H9 (cell line): ENCODE measurements around the gene PELO. TPM values are rescaled to one million over a fixed set of nuclear protein-coding genes. Genes with fewer than 3 reads are reported as not detected.

ENCODE experiments used
- DNase-seq: peaks from one replicate; pipeline ENCODE4 v3.0.0-alpha.2; 2017
- H2AFZ ChIP-seq: one replicate; pipeline ENCODE4 v1.6.1; 2013; ENCODE audit warnings: mild to moderate bottlenecking, low read length, control low read depth, moderate library complexity
- H2AK5ac ChIP-seq: 2 replicates; pipeline ENCODE4 v1.6.1; 2013; ENCODE audit warnings: low read length, control low read depth, mixed read lengths; ENCODE audit not compliant: insufficient read length
- H2BK120ac ChIP-seq: one replicate; pipeline ENCODE4 v1.6.1; 2013; ENCODE audit warnings: low read depth, mild to moderate bottlenecking, low read length, control low read depth, inconsistent platforms; ENCODE audit not compliant: poor library complexity, severe bottlenecking
- H2BK12ac ChIP-seq: 2 replicates; pipeline ENCODE4 v1.6.1; 2013; ENCODE audit warnings: low read length, control low read depth, mixed read lengths, low read depth; ENCODE audit not compliant: insufficient read length
- H2BK15ac ChIP-seq: 2 replicates; pipeline ENCODE4 v1.6.1; 2013; ENCODE audit warnings: low read depth, low read length, control low read depth
- H2BK20ac ChIP-seq: one replicate; pipeline ENCODE4 v1.6.1; 2013; ENCODE audit warnings: low read depth, mild to moderate bottlenecking, low read length, control low read depth, inconsistent platforms; ENCODE audit not compliant: poor library complexity, severe bottlenecking
- H2BK5ac ChIP-seq: 2 replicates; pipeline ENCODE4 v1.6.1; 2013; ENCODE audit warnings: low read length, control low read depth, mixed read lengths; ENCODE audit not compliant: insufficient read length
- H3K14ac ChIP-seq: 2 replicates; pipeline ENCODE4 v1.6.1; 2013; ENCODE audit warnings: low read length, control low read depth; ENCODE audit not compliant: insufficient read depth
- H3K18ac ChIP-seq: 2 replicates; pipeline ENCODE4 v1.6.1; 2013; ENCODE audit warnings: low read depth, mild to moderate bottlenecking, mixed read lengths, low read length, control low read depth; ENCODE audit not compliant: insufficient read length
- H3K23ac ChIP-seq: 2 replicates; pipeline ENCODE4 v1.6.1; 2013; ENCODE audit warnings: low read length, control low read depth, mixed read lengths, low read depth; ENCODE audit not compliant: insufficient read length
- H3K23me2 ChIP-seq: 2 replicates; pipeline ENCODE4 v1.6.1; 2013; ENCODE audit warnings: low read depth, mild to moderate bottlenecking, mixed read lengths, low read length, control low read depth; ENCODE audit not compliant: insufficient read length, poor library complexity, severe bottlenecking
- H3K27ac ChIP-seq: 2 replicates; pipeline ENCODE4 v1.5.1; 2013; ENCODE audit warnings: low read length, control low read depth, mixed read lengths, low read depth; ENCODE audit not compliant: insufficient read length
- H3K27me3 ChIP-seq: 2 replicates; pipeline ENCODE4 v1.6.1; 2013; ENCODE audit warnings: low read length, control low read depth, inconsistent platforms; ENCODE audit not compliant: insufficient read depth
- H3K4ac ChIP-seq: 2 replicates; pipeline ENCODE4 v1.6.1; 2013; ENCODE audit warnings: low read depth, mild to moderate bottlenecking, control low read depth, inconsistent platforms, low read length, moderate library complexity
- H3K4me1 ChIP-seq: 2 replicates; pipeline ENCODE4 v1.6.1; 2013; ENCODE audit warnings: low read length, control low read depth, inconsistent platforms; ENCODE audit not compliant: insufficient read depth
- H3K4me2 ChIP-seq: 2 replicates; pipeline ENCODE4 v1.6.1; 2013; ENCODE audit warnings: low read length, control low read depth, mixed read lengths; ENCODE audit not compliant: insufficient read length, insufficient read depth
- H3K56ac ChIP-seq: 2 replicates; pipeline ENCODE4 v1.6.1; 2013; ENCODE audit warnings: low read depth, mild to moderate bottlenecking, mixed read lengths, low read length, control low read depth; ENCODE audit not compliant: insufficient read length
- H3K79me1 ChIP-seq: 2 replicates; pipeline ENCODE4 v1.6.1; 2013; ENCODE audit warnings: low read depth, mild to moderate bottlenecking, moderate library complexity, low read length, control low read depth, inconsistent platforms; ENCODE audit not compliant: insufficient read depth, poor library complexity, severe bottlenecking
- H3K79me2 ChIP-seq: 2 replicates; pipeline ENCODE4 v1.6.1; 2013; ENCODE audit warnings: low read length, control low read depth, inconsistent platforms; ENCODE audit not compliant: insufficient read depth
- H3K9ac ChIP-seq: 2 replicates; pipeline ENCODE4 v1.6.1; 2013; ENCODE audit warnings: low read length, control low read depth, mixed read lengths; ENCODE audit not compliant: insufficient read length; ENCODE audit errors: extremely low read depth
- H3K9me3 ChIP-seq: one replicate; pipeline ENCODE4 v1.6.1; 2013; ENCODE audit warnings: low read depth, low read length, inconsistent platforms; ENCODE audit not compliant: control insufficient read depth
- H3T11ph ChIP-seq: one replicate; pipeline ENCODE4 v1.6.1; 2013; ENCODE audit warnings: mild to moderate bottlenecking, low read length, control low read depth, inconsistent platforms
- H4K20me1 ChIP-seq: one replicate; pipeline ENCODE4 v1.6.1; 2013; ENCODE audit not compliant: control insufficient read depth, insufficient read length, insufficient read depth
- H4K5ac ChIP-seq: 2 replicates; pipeline ENCODE4 v1.6.1; 2013; ENCODE audit warnings: low read depth, mild to moderate bottlenecking, mixed read lengths, low read length, control low read depth; ENCODE audit not compliant: insufficient read length
- H4K8ac ChIP-seq: replicated peaks from 2 replicates; pipeline ENCODE4 v1.6.1; 2013; ENCODE audit warnings: low read length, control low read depth, mixed read lengths, low read depth; ENCODE audit not compliant: insufficient read length
- H4K91ac ChIP-seq: 2 replicates; pipeline ENCODE4 v1.6.1; 2013; ENCODE audit warnings: low read depth, mild to moderate bottlenecking, moderate library complexity, mixed read lengths, low read length, control low read depth; ENCODE audit not compliant: insufficient read length
- H3K27ac Mint-ChIP-seq, 3 experiments: 2 replicates in 2 of 3; 3 replicates in 1 of 3; pipeline ENCODE4 v1.8.0; 2020 to 2021; ENCODE audit warnings: mixed read lengths in 3 of 3, mild to moderate bottlenecking in 1 of 3, moderate library complexity in 1 of 3
- H3K27me3 Mint-ChIP-seq: 2 replicates; pipeline ENCODE4 v1.8.0; 2021; ENCODE audit warnings: low read depth, mild to moderate bottlenecking, moderate library complexity, mixed read lengths
- H3K36me3 Mint-ChIP-seq, 3 experiments: 2 replicates in 2 of 3; 3 replicates in 1 of 3; pipeline ENCODE4 v1.8.0; 2020 to 2021; ENCODE audit warnings: low read depth in 3 of 3, mixed read lengths in 3 of 3; ENCODE audit not compliant: insufficient read depth in 1 of 3
- H3K4me1 Mint-ChIP-seq, 2 experiments: 2 replicates each; pipeline ENCODE4 v1.8.0; 2020; ENCODE audit warnings: mixed read lengths in 2 of 2
- H3K4me3 Mint-ChIP-seq, 2 experiments: 2 replicates in 1 of 2; 3 replicates in 1 of 2; pipeline ENCODE4 v1.8.0; 2020 to 2021; ENCODE audit warnings: mild to moderate bottlenecking in 2 of 2, mixed read lengths in 2 of 2, moderate library complexity in 1 of 2
- H3K9me3 Mint-ChIP-seq, 2 experiments: 2 replicates in 1 of 2; 3 replicates in 1 of 2; pipeline ENCODE4 v1.8.0; 2020; ENCODE audit warnings: mild to moderate bottlenecking in 2 of 2, mixed read lengths in 2 of 2, moderate library complexity in 1 of 2
- CTCF ChIP-seq: fragments of 200-600 bp; sonication (generic); conservative IDR thresholded peaks from 3 replicates; pipeline ENCODE4 v1.8.0; 2021; ENCODE audit warnings: antibody characterized with exemption, mild to moderate bottlenecking
- WGBS: extraction: QIAGEN DNeasy Blood & Tissue Kit; methylation state at CpG from one replicate; pipeline ENCODE4 v1.1.7; 2013; ENCODE audit warnings: missing lambda C conversion rate, low lambda C conversion rate, mixed read lengths; ENCODE audit not compliant: insufficient read length; ENCODE audit errors: extremely low coverage; 5-methylcytosine and 5-hydroxymethylcytosine counted together
- total RNA-seq: library from RNA; stranded (reverse); gene quantifications from 2 replicates; pipeline ENCODE4 v1.2.1, GENCODE V29; 2021

PELO gene
- total RNA-seq, 1 experiment from 2014 or later = 20.3 TPM

- Histone ChIP-seq H3K9me3 (no peaks in the 10 kb centered on the region), H3K14ac (no peak overlapping the region), H4K91ac (no peak overlapping the region), H3T11ph (no peak overlapping the region), H3K27me3 (no peaks in the 10 kb centered on the region), H2AK5ac (no peak overlapping the region), H2AFZ (no peak overlapping the region), H3K79me2 (no peaks in the 10 kb centered on the region), H3K23ac (no peak overlapping the region), H2BK120ac (no peak overlapping the region), H3K56ac (no peak overlapping the region), H4K5ac (no peak overlapping the region), H2BK12ac (no peak overlapping the region), H3K9ac (no peak overlapping the region), H2BK20ac (no peak overlapping the region), H2BK5ac (no peak overlapping the region), H4K8ac (no peak overlapping the region), H3K4me1 (no peaks in the 10 kb centered on the region), H4K20me1 (no peaks in the 10 kb centered on the region), H3K27ac (no peak overlapping the region), H3K18ac (no peak overlapping the region), H2BK15ac (no peak overlapping the region), H3K79me1 (no peaks in the 10 kb centered on the region), H3K4me2 (no peak overlapping the region), H3K23me2 (no peaks in the 10 kb centered on the region), H3K4ac (no peak overlapping the region)
- Mint-ChIP-seq H3K4me1 (no peaks in the 10 kb centered on the region), H3K4me3 (no peak overlapping the region), H3K27ac (no peak overlapping the region), H3K27me3 (no peaks in the 10 kb centered on the region), H3K9me3 (no peaks in the 10 kb centered on the region), H3K36me3 (no peaks in the 10 kb centered on the region)
- TF ChIP-seq CTCF = no peak
- WGBS = no CpG with 5 or more reads among the region's 1 CpG
- no peak for DNase-seq
These were observed 28.4 kb upstream of the PELO start for GRCh38 chr5:52759331-52759730.
